T47D (cell line): Measurements from ENCODE around the gene DEGS2.

Experiments
- DNase-seq, 2 experiments: peaks; one replicate each; pipeline versions ENCODE4 v3.0.0 to v3.0.0-alpha.2; 2011 to 2012; ENCODE audit warnings: low read depth in 1 of 2, low spot score in 1 of 2
- JUND ChIP-seq: IDR thresholded peaks from 2 replicates; pipeline ENCODE4 v1.6.1; 2012; ENCODE audit warnings: low read depth
- in situ Hi-C: cut with HindIII; loops from 2 replicates; pipeline ENCODE4 v1.10.0; 2016; ENCODE audit warnings: low sequenced_read_pairs, low pct_unique_long_range_greater_than_20kb

Gene DEGS2

GRCh38 chr14:100117633-100118395 is 41.6 kb downstream of the DEGS2 start:
- TF ChIP-seq JUND, result no peak
- in situ Hi-C loops, result no loop called here
- no peak for DNase-seq

GRCh38 chr14:100117026-100117425 is 42.4 kb downstream of the DEGS2 start:
- in situ Hi-C loops, result no loop called here
- no peak for DNase-seq
- TF ChIP-seq JUND, result no peak

- in situ Hi-C loops, result no loop called here
- no peak for TF ChIP-seq JUND
- no peak for DNase-seq
Measured at GRCh38 chr14:100116134-100116533, 43.3 kb downstream of the DEGS2 start.

- TF ChIP-seq JUND, result no peak
- no peak for DNase-seq
- in situ Hi-C loops, result no loop called here
Measured at GRCh38 chr14:100115726-100116125, 43.7 kb downstream of the DEGS2 start.

- in situ Hi-C loops, result no loop called here
- DNase-seq, result no peak
- no peak for TF ChIP-seq JUND
Measured at GRCh38 chr14:100115236-100115635, 44.2 kb downstream of the DEGS2 start.

- DNase-seq, result no peak
- TF ChIP-seq JUND, result no peak
- in situ Hi-C loops, result no loop called here
Measured at GRCh38 chr14:100114109-100114765, 45.2 kb downstream of the DEGS2 start.

- no peak for TF ChIP-seq JUND
- DNase-seq, result no peak
- in situ Hi-C loops, result no loop called here
Measured at GRCh38 chr14:100111931-100112704, 47.3 kb downstream of the DEGS2 start.

DNA sequence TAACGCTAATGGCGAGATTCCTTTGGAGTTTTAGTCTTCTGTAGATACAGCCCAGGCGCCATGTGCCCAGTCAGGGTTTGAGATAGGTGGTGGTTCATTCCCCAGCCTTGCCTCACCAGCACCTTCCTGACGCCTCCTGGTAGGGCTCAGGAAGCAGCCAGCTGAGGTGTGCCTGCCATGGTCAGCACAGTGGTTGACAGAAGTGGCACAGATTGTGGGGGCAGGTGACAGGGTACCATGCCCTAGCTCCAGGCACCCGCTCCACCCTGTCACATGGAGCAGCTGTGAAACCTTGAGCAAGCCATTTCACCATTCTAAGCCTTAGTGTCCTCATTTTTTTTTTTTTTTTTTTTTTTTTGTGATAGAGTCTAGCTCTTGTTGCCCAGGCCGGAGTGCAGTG is 48.6 kb downstream of the DEGS2 start:
- DNase-seq, result no peak
- TF ChIP-seq JUND, result no peak
- in situ Hi-C loops, result no loop called here

- no peak for DNase-seq
- in situ Hi-C loops, result no loop called here
- TF ChIP-seq JUND, result no peak
Measured at GRCh38 chr14:100109594-100109955, 49.9 kb downstream of the DEGS2 start.

GRCh38 chr14:100108840-100109593 is 50.4 kb downstream of the DEGS2 start:
- in situ Hi-C loops, result no loop called here
- no peak for TF ChIP-seq JUND
- DNase-seq, result no peak

GRCh38 chr14:100108042-100108825 is 51.2 kb downstream of the DEGS2 start:
- peak; percentile 66 to 81 for DNase-seq
- in situ Hi-C loops, result no loop called here
- no peak for TF ChIP-seq JUND

DNA sequence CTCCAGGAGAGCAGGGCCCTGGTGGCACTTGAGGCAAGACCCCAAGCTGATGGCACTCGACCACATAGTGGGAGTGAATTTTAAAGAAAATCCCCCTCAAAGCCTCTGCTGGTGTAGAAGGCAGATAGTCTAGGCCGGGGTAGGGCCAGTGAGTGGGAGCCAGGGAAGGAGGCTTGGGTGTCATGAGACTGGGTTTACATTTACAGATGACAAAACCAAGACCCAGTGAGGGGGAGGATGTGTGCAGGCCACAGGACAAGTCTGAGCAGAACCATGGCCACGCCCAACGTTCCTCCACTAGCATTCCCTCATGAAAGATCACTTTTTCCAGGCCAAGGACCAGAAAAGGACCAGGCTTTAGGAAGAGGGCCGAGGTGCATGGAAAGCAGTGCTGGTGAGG is 52.2 kb downstream of the DEGS2 start:
- no peak for DNase-seq
- in situ Hi-C loops, result no loop called here
- TF ChIP-seq JUND, result no peak
